ENCODE data around the gene GRM1. TPM values are rescaled to one million over a fixed set of nuclear protein-coding genes. Genes with fewer than 3 reads are reported as not detected.

The GRM1 gene
- total RNA-seq, 4 donors from 2014 or later: not detected

DNA sequence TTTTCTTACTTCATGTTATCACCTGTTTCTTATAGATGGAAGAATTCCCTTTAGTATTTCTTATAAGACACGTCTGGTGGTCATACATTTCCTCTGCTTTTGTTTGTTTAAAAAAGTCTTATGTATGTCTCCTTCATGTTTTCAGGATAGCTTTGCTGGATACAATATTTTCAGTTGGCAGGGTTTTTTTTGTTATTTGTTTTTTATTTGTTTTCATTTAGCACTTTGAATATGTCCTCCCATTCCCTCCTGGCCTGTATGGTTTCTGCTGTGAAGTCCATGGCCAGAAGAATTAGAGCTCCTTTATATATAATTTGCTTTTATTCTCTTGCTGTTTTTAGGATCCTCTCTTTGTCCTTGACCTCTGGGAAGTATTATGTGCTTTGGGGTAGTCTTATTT lies 432.1 kb downstream of the GRM1 start:
- Histone ChIP-seq H3K27ac (no peak overlapping the region), H3K27me3 (no peaks in the 10 kb centered on the region), H3K36me3 (no peaks in the 10 kb centered on the region), H3K4me3 (no peak overlapping the region), H3K4me1 (no peaks in the 10 kb centered on the region), H3K9me3 (no peaks in the 10 kb centered on the region)
- intact Hi-C loops (cut with DNase I): no loop called here
- TF ChIP-seq POLR2A (IDR thresholded peaks at IDR 0.05): no peak
- TF ChIP-seq, protein P1, sequence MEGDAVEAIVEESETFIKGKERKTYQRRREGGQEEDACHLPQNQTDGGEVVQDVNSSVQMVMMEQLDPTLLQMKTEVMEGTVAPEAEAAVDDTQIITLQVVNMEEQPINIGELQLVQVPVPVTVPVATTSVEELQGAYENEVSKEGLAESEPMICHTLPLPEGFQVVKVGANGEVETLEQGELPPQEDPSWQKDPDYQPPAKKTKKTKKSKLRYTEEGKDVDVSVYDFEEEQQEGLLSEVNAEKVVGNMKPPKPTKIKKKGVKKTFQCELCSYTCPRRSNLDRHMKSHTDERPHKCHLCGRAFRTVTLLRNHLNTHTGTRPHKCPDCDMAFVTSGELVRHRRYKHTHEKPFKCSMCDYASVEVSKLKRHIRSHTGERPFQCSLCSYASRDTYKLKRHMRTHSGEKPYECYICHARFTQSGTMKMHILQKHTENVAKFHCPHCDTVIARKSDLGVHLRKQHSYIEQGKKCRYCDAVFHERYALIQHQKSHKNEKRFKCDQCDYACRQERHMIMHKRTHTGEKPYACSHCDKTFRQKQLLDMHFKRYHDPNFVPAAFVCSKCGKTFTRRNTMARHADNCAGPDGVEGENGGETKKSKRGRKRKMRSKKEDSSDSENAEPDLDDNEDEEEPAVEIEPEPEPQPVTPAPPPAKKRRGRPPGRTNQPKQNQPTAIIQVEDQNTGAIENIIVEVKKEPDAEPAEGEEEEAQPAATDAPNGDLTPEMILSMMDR (IDR thresholded peaks at IDR 0.05): no peak
- WGBS, 2 donors: 63 to 68% methylated on average over 1 of the region's 1 CpG
- no peak for DNase-seq

DNA sequence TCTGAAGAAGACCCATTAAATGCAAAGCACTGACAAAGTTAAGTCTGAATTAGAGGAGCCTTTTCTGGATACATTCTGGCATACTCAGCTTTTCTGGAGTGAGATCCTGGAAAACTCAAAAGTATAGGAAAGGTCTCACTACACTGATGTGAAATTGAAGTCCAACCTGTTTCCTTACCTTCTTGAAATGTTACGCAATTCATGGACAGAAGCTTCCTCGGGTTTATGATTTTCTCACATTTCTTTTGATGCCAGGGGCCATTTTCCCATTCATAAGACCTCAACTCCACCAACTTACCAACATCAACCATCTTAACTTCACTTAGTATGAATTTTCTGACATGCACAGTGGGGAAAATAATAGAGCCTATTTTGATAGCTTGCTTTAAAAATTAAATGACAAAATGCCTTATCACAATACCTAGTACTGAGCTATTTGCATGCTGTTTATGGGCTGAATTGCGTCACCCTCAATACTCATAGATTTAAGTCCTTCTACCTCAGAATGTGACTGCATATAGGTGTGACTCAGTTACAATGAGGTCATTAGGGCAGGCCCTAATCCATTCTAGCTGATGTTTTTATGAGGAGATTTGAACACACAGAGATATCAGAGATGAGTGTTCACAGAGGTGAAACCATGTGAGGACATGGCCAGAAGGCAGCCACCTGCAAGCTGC lies 441.4 kb downstream of the GRM1 start:
- Histone ChIP-seq H3K4me1 (no peaks in the 10 kb centered on the region), H3K27ac (no peak overlapping the region), H3K36me3 (no peaks in the 10 kb centered on the region), H3K9me3 (no peaks in the 10 kb centered on the region), H3K27me3 (no peaks in the 10 kb centered on the region), H3K4me3 (no peak overlapping the region)
- TF ChIP-seq, protein P1 (IDR thresholded peaks at IDR 0.05): no peak
- no peak for TF ChIP-seq POLR2A (IDR thresholded peaks at IDR 0.05)
- DNase-seq: no peak
- 80 to 90% methylated on average over 3 of the region's 3 CpGs for WGBS, 2 donors
- intact Hi-C loops (cut with DNase I): no loop called here

DNA sequence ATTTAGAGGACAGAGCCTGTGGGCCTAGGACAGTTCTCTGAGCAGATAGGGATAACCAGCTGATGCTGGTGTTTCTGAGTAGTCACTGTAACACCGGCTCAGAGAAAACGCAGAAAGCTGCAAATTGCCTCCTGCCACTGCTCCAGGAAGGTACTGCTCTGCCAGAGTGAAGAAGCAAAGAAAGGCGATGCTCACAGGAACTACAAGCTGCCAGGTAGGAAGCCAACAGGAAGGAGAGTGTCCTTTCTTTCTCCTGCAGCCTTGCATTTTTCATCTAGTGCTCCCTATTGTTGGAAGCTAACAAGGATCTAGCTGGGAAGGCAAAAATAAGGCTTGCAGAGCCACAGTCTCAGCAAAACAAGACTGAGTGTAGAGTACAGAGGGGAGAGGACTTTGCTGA lies 444.1 kb downstream of the GRM1 start:
- no peaks in the 10 kb centered on the region for H3K27me3 ChIP-seq
- H3K36me3 ChIP-seq: no peaks in the 10 kb centered on the region
- no peak overlapping the region for H3K4me3 ChIP-seq
- no peaks in the 10 kb centered on the region for H3K9me3 ChIP-seq
- no peak overlapping the region for H3K27ac ChIP-seq
- TF ChIP-seq, protein P1 (IDR thresholded peaks at IDR 0.05): no peak
- TF ChIP-seq POLR2A (IDR thresholded peaks at IDR 0.05): no peak
- intact Hi-C loops (cut with DNase I): no loop called here
- DNase-seq: no peak
- H3K4me1 ChIP-seq: no peaks in the 10 kb centered on the region
- 68 to 69% methylated on average over 2 to 3 of the region's 3 CpGs for WGBS, 2 donors

DNA sequence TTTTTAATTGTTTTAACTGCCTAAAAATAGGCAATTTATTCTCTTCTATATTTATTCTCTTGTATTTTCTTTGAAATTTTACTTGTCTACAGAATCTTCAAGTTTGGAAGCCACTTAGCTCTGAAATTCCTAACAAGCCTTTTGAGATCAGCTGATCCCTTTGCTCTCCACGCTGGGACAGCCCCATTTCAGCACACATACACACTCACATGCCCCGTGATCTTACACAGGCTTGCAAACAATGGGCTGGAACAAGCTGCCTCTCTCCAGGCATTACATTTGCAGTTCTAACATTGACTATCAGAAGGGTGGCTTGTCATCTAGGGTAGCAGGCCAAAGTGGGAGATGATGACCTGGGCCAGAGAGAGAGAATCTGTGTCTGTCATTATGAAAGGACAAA lies 452.7 kb downstream of the GRM1 start:
- 33 to 54% methylated on average over 2 of the region's 2 CpGs for WGBS, 2 donors
- Histone ChIP-seq H3K36me3 (no peaks in the 10 kb centered on the region), H3K4me1 (no peaks in the 10 kb centered on the region), H3K27ac (no peak overlapping the region), H3K27me3 (no peaks in the 10 kb centered on the region), H3K9me3 (no peaks in the 10 kb centered on the region), H3K4me3 (no peak overlapping the region)
- intact Hi-C loops (cut with DNase I): no loop called here
- no peak for TF ChIP-seq POLR2A (IDR thresholded peaks at IDR 0.05)
- TF ChIP-seq, protein P1 (IDR thresholded peaks at IDR 0.05): no peak
- DNase-seq: no peak

DNA sequence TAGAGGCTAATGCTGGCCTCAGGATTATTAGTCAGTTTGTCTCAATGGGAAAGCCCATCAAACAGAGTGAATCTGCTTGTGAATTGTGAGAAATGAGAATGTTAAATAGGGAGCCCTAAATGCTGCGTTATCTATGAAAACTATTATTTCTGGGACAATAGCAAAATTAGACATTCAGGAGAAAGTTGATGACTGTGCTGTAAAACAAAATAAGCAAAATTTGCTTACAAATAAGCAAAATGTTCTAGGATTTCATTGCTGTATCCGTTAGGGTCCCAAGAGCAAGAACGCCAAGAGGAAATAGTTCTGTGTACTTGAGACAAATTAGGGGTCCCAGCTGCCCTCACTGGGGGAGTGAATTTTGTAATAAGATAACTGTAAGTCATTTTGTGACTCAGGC lies 455.5 kb downstream of the GRM1 start:
- 71 to 89% methylated on average over 3 of the region's 3 CpGs for WGBS, 2 donors
- no peaks in the 10 kb centered on the region for H3K27me3 ChIP-seq
- H3K4me3 ChIP-seq: no peak overlapping the region
- intact Hi-C loops (cut with DNase I): no loop called here
- no peak overlapping the region for H3K27ac ChIP-seq
- no peaks in the 10 kb centered on the region for H3K4me1 ChIP-seq
- no peaks in the 10 kb centered on the region for H3K9me3 ChIP-seq
- TF ChIP-seq POLR2A (IDR thresholded peaks at IDR 0.05): no peak
- TF ChIP-seq, protein P1 (IDR thresholded peaks at IDR 0.05): no peak
- no peak for DNase-seq
- no peaks in the 10 kb centered on the region for H3K36me3 ChIP-seq

Small RNA genes within 50 kb of the gene (small RNA-seq; reads per million reads assigned to genes)
- 0 to 0.30 (median 0.13) reads per million in 4 donors for gene RNA5SP222

Other genes with a start within 250 kb of the GRM1 start
- gene FBXO30, start 214.3 kb upstream of the GRM1 start, total RNA-seq: 10 to 100 TPM in 1 of 4 donors, 1 to 10 TPM in 3; 4.1 to 23.7 (median 9.0) TPM
- 10 to 100 TPM in 2 of 4 donors, 1 to 10 TPM in 2; 8.7 to 28.8 (median 13.0) TPM for gene SHPRH, start 64.7 kb upstream of the GRM1 start, total RNA-seq

All from esophagus squamous epithelium (tissue), 5 donors.